Parathyroid adenoma (tissue), 2 donors: ENCODE results near the gene MEA1.
"Not testable (repeated sequence)": the region's sequence is repeated elsewhere in the genome, so short reads cannot be mapped to it uniquely, and the experiment has no call there.

Experiments used
- H2AFZ ChIP-seq: fragments of 300-600 bp; sonication (generic); one replicate; pipeline ENCODE4 v1.7.0; 2017; ENCODE audit warnings: antibody characterized with exemption, mild to moderate bottlenecking
- H3K27ac ChIP-seq: fragments of 300-600 bp; sonication (generic); one replicate; pipeline ENCODE4 v1.7.0; 2017
- H3K27me3 ChIP-seq: fragments of 300-600 bp; sonication (generic); one replicate; pipeline ENCODE4 v1.7.0; 2017; ENCODE audit warnings: low read length; ENCODE audit not compliant: control insufficient read depth, insufficient read depth
- H3K36me3 ChIP-seq: fragments of 300-600 bp; sonication (generic); one replicate; pipeline ENCODE4 v1.7.0; 2017; ENCODE audit warnings: low read length; ENCODE audit not compliant: control insufficient read depth, insufficient read depth
- H3K4me1 ChIP-seq: fragments of 300-600 bp; sonication (generic); one replicate; pipeline ENCODE4 v1.7.0; 2017; ENCODE audit warnings: control low read depth
- H3K4me2 ChIP-seq: fragments of 300-600 bp; sonication (generic); one replicate; pipeline ENCODE4 v1.7.0; 2017; ENCODE audit warnings: low read length
- H3K4me3 ChIP-seq: fragments of 300-600 bp; sonication (generic); one replicate; pipeline ENCODE4 v1.7.0; 2017; ENCODE audit warnings: low read depth, low read length
- H3K79me2 ChIP-seq: fragments of 300-600 bp; sonication (generic); one replicate; pipeline ENCODE4 v1.7.0; 2017; ENCODE audit warnings: control low read depth
- H3K9ac ChIP-seq: fragments of 300-600 bp; sonication (generic); one replicate; pipeline ENCODE4 v1.7.0; 2017; ENCODE audit warnings: mild to moderate bottlenecking
- H3K9me3 ChIP-seq: fragments of 300-600 bp; sonication (generic); one replicate; pipeline ENCODE4 v1.7.0; 2017; ENCODE audit warnings: low read length; ENCODE audit not compliant: control insufficient read depth
- CTCF ChIP-seq: fragments of 300-600 bp; sonication (generic); IDR thresholded peaks from one replicate; pipeline ENCODE4 v1.7.0; 2017; ENCODE audit warnings: antibody characterized with exemption, mild to moderate bottlenecking
- donor health status: primary hyperparathyroidism.

Gene MEA1

DNA sequence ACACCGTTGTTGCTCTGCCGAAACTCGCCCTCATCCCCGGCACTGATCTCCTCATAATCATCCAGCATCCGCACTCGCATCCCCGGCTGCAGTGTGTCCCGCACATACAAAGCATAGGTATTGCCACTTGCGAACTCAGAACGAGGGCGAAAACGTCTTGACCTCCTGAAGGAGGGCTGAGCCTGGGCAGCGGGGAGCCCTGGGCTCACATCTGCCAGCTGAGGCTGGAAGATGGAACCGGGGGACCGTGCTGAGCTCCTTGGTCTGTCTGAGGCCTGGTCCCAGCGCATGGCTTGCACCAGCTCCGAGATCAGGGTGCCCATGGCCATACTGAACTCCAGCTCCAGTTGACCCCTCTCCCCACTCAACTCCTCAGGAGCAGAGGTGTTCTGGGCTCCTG is 37.2 kb upstream of the MEA1 start:
- Histone ChIP-seq H3K9ac (no peak overlapping the region), H3K27me3 (no peaks in the 10 kb centered on the region), H3K4me2 (no peak overlapping the region), H3K4me1 (peaks cover 24% of the 10 kb centered on the region), H3K36me3 (no peaks in the 10 kb centered on the region), H3K4me3 (no peak overlapping the region), H2AFZ (no peak overlapping the region), H3K79me2 (no peaks in the 10 kb centered on the region), H3K27ac (no peak overlapping the region), H3K9me3 (no peaks in the 10 kb centered on the region)
- no peak for TF ChIP-seq CTCF

DNA sequence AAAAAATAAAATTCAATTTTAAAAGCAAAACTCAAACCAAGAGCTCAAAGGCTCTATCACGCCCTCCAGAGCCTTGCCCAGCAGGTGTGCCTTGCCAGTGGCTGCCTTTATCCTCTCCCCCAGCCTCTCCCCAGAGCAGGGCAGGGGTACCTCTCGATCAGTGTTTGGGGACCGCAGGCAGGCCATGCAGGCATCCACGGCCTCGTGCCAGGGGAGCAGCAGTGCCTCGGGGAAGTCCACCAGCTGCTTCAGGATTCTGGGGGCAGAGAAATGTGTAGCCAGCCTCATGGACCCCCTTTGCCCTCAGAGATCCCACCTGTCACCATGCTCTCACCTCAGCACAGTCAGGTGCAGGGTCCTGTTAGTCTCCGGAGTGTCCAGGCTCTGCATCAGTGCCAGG is 34.3 kb upstream of the MEA1 start:
- H3K36me3 ChIP-seq, result no peaks in the 10 kb centered on the region
- no peak overlapping the region for H3K4me2 ChIP-seq
- H3K4me3 ChIP-seq, result no peak overlapping the region
- H2AFZ ChIP-seq, result no peak overlapping the region
- H3K27ac ChIP-seq, result no peak overlapping the region
- H3K9ac ChIP-seq, result no peak overlapping the region
- no peaks in the 10 kb centered on the region for H3K27me3 ChIP-seq
- no peaks in the 10 kb centered on the region for H3K79me2 ChIP-seq
- H3K4me1 ChIP-seq, result peaks cover 3% of the 10 kb centered on the region
- no peak for TF ChIP-seq CTCF
- no peaks in the 10 kb centered on the region for H3K9me3 ChIP-seq

GRCh38 chr6:43045371-43045930 is 31.7 kb upstream of the MEA1 start:
- no peaks in the 10 kb centered on the region for H3K9me3 ChIP-seq
- H3K4me2 ChIP-seq, result no peak overlapping the region
- H3K36me3 ChIP-seq, result no peaks in the 10 kb centered on the region
- no peak overlapping the region for H3K4me3 ChIP-seq
- TF ChIP-seq CTCF, result no peak
- no peaks in the 10 kb centered on the region for H3K4me1 ChIP-seq
- H2AFZ ChIP-seq, result no peak overlapping the region
- no peak overlapping the region for H3K27ac ChIP-seq
- H3K27me3 ChIP-seq, result no peaks in the 10 kb centered on the region
- H3K9ac ChIP-seq, result no peak overlapping the region
- H3K79me2 ChIP-seq, result no peaks in the 10 kb centered on the region

GRCh38 chr6:43043310-43043709 is 29.6 kb upstream of the MEA1 start:
- Histone ChIP-seq H3K27ac (no peak overlapping the region), H3K4me2 (no peak overlapping the region), H2AFZ (no peak overlapping the region), H3K79me2 (no peaks in the 10 kb centered on the region), H3K4me3 (no peak overlapping the region), H3K9me3 (no peaks in the 10 kb centered on the region), H3K4me1 (no peaks in the 10 kb centered on the region), H3K9ac (no peak overlapping the region), H3K27me3 (no peaks in the 10 kb centered on the region), H3K36me3 (no peaks in the 10 kb centered on the region)
- no peak for TF ChIP-seq CTCF

DNA sequence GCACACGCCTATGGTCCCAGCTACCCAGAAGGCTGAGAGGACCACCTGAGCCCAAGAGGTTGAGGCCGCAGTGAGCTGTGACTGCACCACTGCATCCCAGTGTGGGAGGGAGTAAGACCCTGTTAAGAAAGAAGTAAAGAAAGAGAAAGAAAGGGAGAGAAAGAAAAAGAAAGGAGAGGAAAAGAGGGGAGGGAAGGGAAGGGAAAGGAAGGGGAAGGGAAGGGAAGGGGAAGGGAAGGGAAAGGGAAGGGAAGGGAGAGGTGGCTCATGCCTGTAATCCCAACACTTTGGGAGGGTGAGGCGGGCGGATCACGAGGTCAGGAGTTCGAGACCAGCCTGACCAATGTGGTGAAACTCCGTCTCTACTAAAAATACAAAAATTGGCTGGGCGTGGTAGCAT is 27.7 kb upstream of the MEA1 start:
- H3K27ac ChIP-seq, H3K27me3 ChIP-seq, H3K4me3 ChIP-seq, H3K9me3 ChIP-seq, H2AFZ ChIP-seq, H3K9ac ChIP-seq, H3K4me2 ChIP-seq, H3K36me3 ChIP-seq, H3K79me2 ChIP-seq, H3K4me1 ChIP-seq: not testable (repeated sequence)
